ENCODE data around the gene PER2.

DNA sequence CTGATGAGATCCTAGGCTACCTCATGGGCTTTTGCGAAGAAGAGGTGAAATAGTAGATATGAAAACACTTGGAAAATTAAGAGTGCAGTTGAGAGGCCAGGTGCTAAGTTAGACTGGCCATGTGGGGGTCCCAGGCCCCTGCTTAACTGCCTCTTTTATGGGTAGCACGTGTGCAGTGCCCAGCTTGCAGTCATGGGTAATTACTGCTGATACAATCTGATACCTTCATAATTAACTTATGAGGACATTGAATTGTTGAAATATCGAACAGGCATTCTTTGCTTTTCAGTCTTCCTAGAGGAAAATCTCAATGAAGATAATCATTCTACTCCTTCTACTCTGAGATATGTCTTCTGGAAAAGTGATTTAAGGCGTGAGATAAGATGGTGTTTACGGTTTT lies 43.5 kb upstream of the PER2 start:
- no peak for TF ChIP-seq HDGF (IDR thresholded peaks at IDR 0.05)
- TF ChIP-seq EGR1 (conservative IDR thresholded peaks at IDR 0.05): no peak
- no peak for TF ChIP-seq KLF16 (IDR thresholded peaks at IDR 0.05)
- no peak for TF ChIP-seq FOSL1 (tag; conservative IDR thresholded peaks at IDR 0.05)
- TF ChIP-seq, protein P1, sequence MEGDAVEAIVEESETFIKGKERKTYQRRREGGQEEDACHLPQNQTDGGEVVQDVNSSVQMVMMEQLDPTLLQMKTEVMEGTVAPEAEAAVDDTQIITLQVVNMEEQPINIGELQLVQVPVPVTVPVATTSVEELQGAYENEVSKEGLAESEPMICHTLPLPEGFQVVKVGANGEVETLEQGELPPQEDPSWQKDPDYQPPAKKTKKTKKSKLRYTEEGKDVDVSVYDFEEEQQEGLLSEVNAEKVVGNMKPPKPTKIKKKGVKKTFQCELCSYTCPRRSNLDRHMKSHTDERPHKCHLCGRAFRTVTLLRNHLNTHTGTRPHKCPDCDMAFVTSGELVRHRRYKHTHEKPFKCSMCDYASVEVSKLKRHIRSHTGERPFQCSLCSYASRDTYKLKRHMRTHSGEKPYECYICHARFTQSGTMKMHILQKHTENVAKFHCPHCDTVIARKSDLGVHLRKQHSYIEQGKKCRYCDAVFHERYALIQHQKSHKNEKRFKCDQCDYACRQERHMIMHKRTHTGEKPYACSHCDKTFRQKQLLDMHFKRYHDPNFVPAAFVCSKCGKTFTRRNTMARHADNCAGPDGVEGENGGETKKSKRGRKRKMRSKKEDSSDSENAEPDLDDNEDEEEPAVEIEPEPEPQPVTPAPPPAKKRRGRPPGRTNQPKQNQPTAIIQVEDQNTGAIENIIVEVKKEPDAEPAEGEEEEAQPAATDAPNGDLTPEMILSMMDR (IDR thresholded peaks at IDR 0.05 in 2 of 3, conservative IDR thresholded peaks at IDR 0.05 in 1 of 3; ENCODE audit: insufficient read depth in 2 of 3, low read depth in 1 of 3, low read length in 3 of 3): no peak
- TF ChIP-seq POLR2AphosphoS5 (IDR thresholded peaks at IDR 0.05; ENCODE audit: control insufficient read depth, insufficient read depth, low read depth, low read length): no peak

All from K562 (cell line).